Kidney (tissue), 14 donors: Measurements from ENCODE around the gene SSH3. TPM values are rescaled to one million over a fixed set of nuclear protein-coding genes. Genes with fewer than 3 reads are reported as not detected.

Experiments used
- DNase-seq, 5 donors: peaks; one replicate each; pipeline ENCODE4 v3.0.0-alpha.2; 2013 to 2020
- FAIRE-seq: peaks from 2 replicates; lab custom pipeline; 2012; peaks lifted over from hg19 to GRCh38; lab: Jason Lieb, UNC
- H3K27ac ChIP-seq, 2 donors: one replicate each; pipeline ENCODE4 v1.7.0; 2013; ENCODE audit warnings: low read depth in 2 of 2, low read length in 2 of 2, inconsistent platforms in 1 of 2
- H3K27me3 ChIP-seq: one replicate; pipeline ENCODE4 v1.7.1; 2013; ENCODE audit warnings: low read length, inconsistent platforms; ENCODE audit not compliant: control insufficient read depth, insufficient read depth
- H3K36me3 ChIP-seq, 3 donors: one replicate each; pipeline versions ENCODE4 v1.7.0 to v1.7.1; 2013; ENCODE audit warnings: low read length in 3 of 3, control low read depth in 1 of 3, inconsistent platforms in 1 of 3; ENCODE audit not compliant: insufficient read depth in 3 of 3, control insufficient read depth in 2 of 3
- H3K4me1 ChIP-seq, 3 donors: one replicate each; pipeline versions ENCODE4 v1.7.0 to v1.7.1; 2013; ENCODE audit warnings: low read length in 3 of 3, inconsistent platforms in 1 of 3, low read depth in 1 of 3; ENCODE audit not compliant: control insufficient read depth in 2 of 3, insufficient read depth in 2 of 3
- H3K4me3 ChIP-seq, 3 donors: one replicate each; pipeline versions ENCODE4 v1.7.0 to v1.8.1; 2013; ENCODE audit warnings: low read length in 3 of 3, control low read depth in 1 of 3, inconsistent platforms in 1 of 3
- H3K9ac ChIP-seq, 3 donors: one replicate each; pipeline versions ENCODE4 v1.7.0 to v1.7.1; 2013; ENCODE audit warnings: low read length in 3 of 3, control low read depth in 1 of 3, inconsistent platforms in 1 of 3
- H3K9me3 ChIP-seq, 3 donors: one replicate each; pipeline versions ENCODE4 v1.7.0 to v1.7.1; 2013; ENCODE audit warnings: low read length in 3 of 3, control low read depth in 1 of 3, inconsistent platforms in 1 of 3; ENCODE audit not compliant: control insufficient read depth in 2 of 3, insufficient read depth in 1 of 3
- CTCF ChIP-seq: IDR thresholded peaks from 3 replicates; pipeline ENCODE4 v1.5.1; 2012; ENCODE audit warnings: mild to moderate bottlenecking, moderate library complexity, borderline replicate concordance; ENCODE audit not compliant: insufficient read depth; ENCODE audit errors: extremely low read depth
- intact Hi-C: fragments of 100-400 bp; cut with DNase I; formaldehyde crosslinking; loops from one replicate; pipeline ENCODE4 v1.11.1; 2022
- polyA plus RNA-seq: library from polyadenylated mRNA; stranded (reverse); fragments of 350-450 nt; fragmentation: Illumina TruSeq; extraction: RNeasy Lipid Tissue Mini Kit (QIAGEN cat#74804); gene quantifications from one replicate; pipeline ENCODE4 v1.2.3, GENCODE V29; 2014; ENCODE audit warnings: low read depth, low replicate concordance; ENCODE audit not compliant: insufficient read depth
- total RNA-seq: library from RNA; stranded (reverse); fragmentation: NEBNext Ultra II Directional; extraction: Animal tissue kit (Norgen Biotek cat#: 25700); gene quantifications from one replicate; pipeline ENCODE4 v1.2.1, GENCODE V29; 2021
- donor health status: control.
- donor health status: control.
- donor health status: control.
- donor health status: control.
- donor health status: control.
- donor health status: DM: yes; HTN: yes; CAD: no.
- donor health status: Normal renal cell carcinoma (clear cell type).

The SSH3 gene
- total and polyA plus RNA-seq, 2 donors from 2014 or later: 25.0 to 68.9 TPM

- FAIRE-seq (no peak), DNase-seq (peak in 2 of 5 donors; percentile 36 to 74)
- no peak for TF ChIP-seq CTCF
- Histone ChIP-seq H3K36me3 (peaks cover 0 to 48% (median 23%) of the 10 kb centered on the region in 3 donors), H3K9me3 (no peaks in the 10 kb centered on the region), H3K27ac (no peak overlapping the region), H3K4me1 (peaks cover 0 to 24% (median 3%) of the 10 kb centered on the region in 3 donors), H3K9ac (no peak overlapping the region), H3K4me3 (no peak overlapping the region), H3K27me3 (no peaks in the 10 kb centered on the region)
- intact Hi-C loops: no loop called here
Measured at GRCh38 chr11:67280788-67281551, 22.4 kb upstream of the SSH3 start.

GRCh38 chr11:67281552-67282150, 21.7 kb upstream of the SSH3 start:
- Histone ChIP-seq H3K27ac (no peak overlapping the region), H3K9ac (no peak overlapping the region), H3K4me3 (no peak overlapping the region), H3K4me1 (peaks cover 0 to 20% (median 0%) of the 10 kb centered on the region in 3 donors), H3K9me3 (no peaks in the 10 kb centered on the region), H3K27me3 (no peaks in the 10 kb centered on the region), H3K36me3 (peaks cover 0 to 48% (median 23%) of the 10 kb centered on the region in 3 donors)
- no peak for FAIRE-seq
- DNase-seq: peak in 2 of 5 donors; percentile 28 to 53
- intact Hi-C loops: no loop called here
- no peak for TF ChIP-seq CTCF

- peaks cover 0 to 17% (median 3%) of the 10 kb centered on the region in 3 donors for H3K4me1 ChIP-seq
- H3K4me3 ChIP-seq: no peak overlapping the region
- no peaks in the 10 kb centered on the region for H3K27me3 ChIP-seq
- H3K36me3 ChIP-seq: peaks cover 0 to 48% (median 23%) of the 10 kb centered on the region in 3 donors
- DNase-seq (peak in 2 of 5 donors; percentile 28 to 77), FAIRE-seq (no peak)
- TF ChIP-seq CTCF: no peak
- H3K9ac ChIP-seq: no peak overlapping the region
- no peaks in the 10 kb centered on the region for H3K9me3 ChIP-seq
- intact Hi-C loops: no loop called here
- no peak overlapping the region for H3K27ac ChIP-seq
Measured at GRCh38 chr11:67282155-67282875, 21.0 kb upstream of the SSH3 start.
